ENCODE measurements around the gene RHEBL1.

Gene RHEBL1

GRCh38 chr12:49043241-49043640, 26.5 kb downstream of the RHEBL1 start:
- DNase-seq = no peak
- Histone ChIP-seq H3K9ac (ENCODE audit: low read length) (no peak overlapping the region), H3K4me2 (ENCODE audit: low read depth, low read length) (no peak overlapping the region), H3K9me2 (replicated peaks; ENCODE audit: insufficient read depth, low read length) (no peaks in the 10 kb centered on the region), H2AFZ (ENCODE audit: low read length) (no peak overlapping the region), H3K27me3 (replicated peaks; ENCODE audit: insufficient read depth, low read length) (no peaks in the 10 kb centered on the region), H3K27ac (ENCODE audit: low read length) (no peak overlapping the region), H3K4me3 (ENCODE audit: low read length) (no peak overlapping the region), H3K36me3 (replicated peaks; ENCODE audit: insufficient read depth, low read length) (no peaks in the 10 kb centered on the region; the same call in 1 of the 2 replicates), H3K9me3 (replicated peaks; ENCODE audit: insufficient read depth, low read length) (no peaks in the 10 kb centered on the region), H3F3A (ENCODE audit: insufficient read depth, low read length) (no peaks in the 10 kb centered on the region), H4K20me1 (ENCODE audit: insufficient read depth, low read length) (no peaks in the 10 kb centered on the region), H3K79me2 (ENCODE audit: low read length) (no peaks in the 10 kb centered on the region), H3K4me1 (ENCODE audit: low read length) (no peaks in the 10 kb centered on the region)
- no peak for TF ChIP-seq EZH2phosphoT487 (IDR thresholded peaks at IDR 0.05; ENCODE audit: low read length)
- no peak for TF ChIP-seq EZH2 (optimal IDR thresholded peaks at IDR 0.05; ENCODE audit: low read depth, low read length)
- TF ChIP-seq CTCF (IDR thresholded peaks at IDR 0.05; ENCODE audit: low read length) = no peak

- Histone ChIP-seq H3K9ac (ENCODE audit: low read length) (no peak overlapping the region), H4K20me1 (ENCODE audit: insufficient read depth, low read length) (no peaks in the 10 kb centered on the region), H3F3A (ENCODE audit: insufficient read depth, low read length) (no peaks in the 10 kb centered on the region), H3K9me3 (replicated peaks; ENCODE audit: insufficient read depth, low read length) (no peaks in the 10 kb centered on the region), H3K4me1 (ENCODE audit: low read length) (no peaks in the 10 kb centered on the region), H3K4me3 (ENCODE audit: low read length) (no peak overlapping the region), H3K36me3 (replicated peaks; ENCODE audit: insufficient read depth, low read length) (no peaks in the 10 kb centered on the region; the same call in 1 of the 2 replicates), H3K9me2 (replicated peaks; ENCODE audit: insufficient read depth, low read length) (no peaks in the 10 kb centered on the region), H3K27me3 (replicated peaks; ENCODE audit: insufficient read depth, low read length) (no peaks in the 10 kb centered on the region), H3K27ac (ENCODE audit: low read length) (no peak overlapping the region), H2AFZ (ENCODE audit: low read length) (no peak overlapping the region), H3K79me2 (ENCODE audit: low read length) (no peaks in the 10 kb centered on the region), H3K4me2 (ENCODE audit: low read depth, low read length) (no peak overlapping the region)
- no peak for DNase-seq
- TF ChIP-seq EZH2 (optimal IDR thresholded peaks at IDR 0.05; ENCODE audit: low read depth, low read length) (no peak), CTCF (IDR thresholded peaks at IDR 0.05; ENCODE audit: low read length) (no peak), EZH2phosphoT487 (IDR thresholded peaks at IDR 0.05; ENCODE audit: low read length) (no peak)
Measured at GRCh38 chr12:49041881-49042484, 27.8 kb downstream of the RHEBL1 start.

- Histone ChIP-seq H3K4me2 (ENCODE audit: low read depth, low read length) (no peak overlapping the region), H3K4me1 (ENCODE audit: low read length) (no peaks in the 10 kb centered on the region), H3K4me3 (ENCODE audit: low read length) (no peak overlapping the region), H3K27ac (ENCODE audit: low read length) (no peak overlapping the region), H3K27me3 (replicated peaks; ENCODE audit: insufficient read depth, low read length) (no peaks in the 10 kb centered on the region), H3K36me3 (replicated peaks; ENCODE audit: insufficient read depth, low read length) (no peaks in the 10 kb centered on the region; the same call in 1 of the 2 replicates), H3K79me2 (ENCODE audit: low read length) (no peaks in the 10 kb centered on the region), H3K9ac (ENCODE audit: low read length) (no peak overlapping the region), H3K9me3 (replicated peaks; ENCODE audit: insufficient read depth, low read length) (no peaks in the 10 kb centered on the region), H3K9me2 (replicated peaks; ENCODE audit: insufficient read depth, low read length) (no peaks in the 10 kb centered on the region), H3F3A (ENCODE audit: insufficient read depth, low read length) (no peaks in the 10 kb centered on the region), H4K20me1 (ENCODE audit: insufficient read depth, low read length) (no peaks in the 10 kb centered on the region), H2AFZ (ENCODE audit: low read length) (no peak overlapping the region)
- DNase-seq = no peak
- TF ChIP-seq CTCF (IDR thresholded peaks at IDR 0.05; ENCODE audit: low read length) = no peak
Measured at GRCh38 chr12:49041036-49041880, 28.5 kb downstream of the RHEBL1 start.
